ENCODE measurements around the gene ISX. TPM values are rescaled to one million over a fixed set of nuclear protein-coding genes. Genes with fewer than 3 reads are reported as not detected.

ISX gene
- total and polyA plus RNA-seq, 2 of the 13 experiments (the other 11 are each of a cell fraction or from before 2014, with no cell fraction given), result 1.4 to 1.8 TPM

DNA sequence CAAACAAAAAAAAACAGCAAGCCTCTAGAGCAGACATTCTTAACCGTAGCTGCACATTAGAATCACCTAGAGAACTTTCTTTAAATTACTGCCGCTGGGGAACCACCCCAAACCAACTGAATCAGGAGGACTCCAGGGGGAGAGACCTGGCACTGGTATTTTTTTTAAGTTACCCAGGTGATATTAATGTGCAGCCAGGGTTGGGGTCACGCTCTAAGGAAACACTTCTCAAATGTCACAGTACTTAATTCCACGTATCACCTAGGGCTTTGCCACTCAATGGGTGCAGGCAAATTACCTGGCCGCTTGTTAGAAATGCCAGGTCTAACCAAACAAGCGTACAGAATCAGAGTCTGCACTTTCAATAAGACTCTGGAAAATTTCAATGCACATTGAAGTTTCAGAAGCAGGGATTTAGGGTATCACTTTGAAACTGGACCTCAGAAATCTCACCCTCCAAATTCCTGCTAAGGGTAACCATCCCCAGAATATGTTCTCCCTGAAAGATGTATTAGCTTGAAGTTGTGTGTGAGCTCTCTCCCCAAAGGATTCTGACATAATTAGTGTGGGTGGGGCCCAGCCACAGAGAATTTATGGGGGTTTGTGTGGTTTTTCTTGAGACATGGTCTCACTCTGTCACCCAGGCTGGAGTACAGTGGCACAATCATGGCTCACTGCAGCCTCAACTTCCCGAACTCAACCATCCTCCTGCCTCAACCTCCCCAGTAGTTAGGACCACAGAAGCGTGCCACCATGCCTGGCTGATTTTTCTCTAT lies 12.7 kb upstream of the ISX start:
- no peaks in the 10 kb centered on the region for H3K4me1 ChIP-seq (ENCODE audit: insufficient read depth, low read length)
- peaks cover 2 to 7% of the 10 kb centered on the region in 2 experiments; a peak in 2 of 5 replicates for H3K27me3 ChIP-seq (ENCODE audit: control insufficient read depth in 1 of 2, insufficient read depth in 2 of 2, low read length in 2 of 2)
- H3K4me2 ChIP-seq (ENCODE audit: low read depth, low read length), result no peak overlapping the region
- no peaks in the 10 kb centered on the region for H3K79me2 ChIP-seq (ENCODE audit: insufficient read depth, low read length)
- no peak for ATAC-seq
- TF ChIP-seq, protein P1, sequence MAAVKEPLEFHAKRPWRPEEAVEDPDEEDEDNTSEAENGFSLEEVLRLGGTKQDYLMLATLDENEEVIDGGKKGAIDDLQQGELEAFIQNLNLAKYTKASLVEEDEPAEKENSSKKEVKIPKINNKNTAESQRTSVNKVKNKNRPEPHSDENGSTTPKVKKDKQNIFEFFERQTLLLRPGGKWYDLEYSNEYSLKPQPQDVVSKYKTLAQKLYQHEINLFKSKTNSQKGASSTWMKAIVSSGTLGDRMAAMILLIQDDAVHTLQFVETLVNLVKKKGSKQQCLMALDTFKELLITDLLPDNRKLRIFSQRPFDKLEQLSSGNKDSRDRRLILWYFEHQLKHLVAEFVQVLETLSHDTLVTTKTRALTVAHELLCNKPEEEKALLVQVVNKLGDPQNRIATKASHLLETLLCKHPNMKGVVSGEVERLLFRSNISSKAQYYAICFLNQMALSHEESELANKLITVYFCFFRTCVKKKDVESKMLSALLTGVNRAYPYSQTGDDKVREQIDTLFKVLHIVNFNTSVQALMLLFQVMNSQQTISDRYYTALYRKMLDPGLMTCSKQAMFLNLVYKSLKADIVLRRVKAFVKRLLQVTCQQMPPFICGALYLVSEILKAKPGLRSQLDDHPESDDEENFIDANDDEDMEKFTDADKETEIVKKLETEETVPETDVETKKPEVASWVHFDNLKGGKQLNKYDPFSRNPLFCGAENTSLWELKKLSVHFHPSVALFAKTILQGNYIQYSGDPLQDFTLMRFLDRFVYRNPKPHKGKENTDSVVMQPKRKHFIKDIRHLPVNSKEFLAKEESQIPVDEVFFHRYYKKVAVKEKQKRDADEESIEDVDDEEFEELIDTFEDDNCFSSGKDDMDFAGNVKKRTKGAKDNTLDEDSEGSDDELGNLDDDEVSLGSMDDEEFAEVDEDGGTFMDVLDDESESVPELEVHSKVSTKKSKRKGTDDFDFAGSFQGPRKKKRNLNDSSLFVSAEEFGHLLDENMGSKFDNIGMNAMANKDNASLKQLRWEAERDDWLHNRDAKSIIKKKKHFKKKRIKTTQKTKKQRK (IDR thresholded peaks at IDR 0.05; ENCODE audit: low read length), result no peak
- TF ChIP-seq ELF4 (CRISPR knock-in tag; IDR thresholded peaks at IDR 0.05; ENCODE audit: borderline replicate concordance) (no peak), SIN3B (IDR thresholded peaks at IDR 0.05; ENCODE audit: low read length) (no peak), NR2F6 (IDR thresholded peaks at IDR 0.05) (no peak), NR2F6 (CRISPR knock-in tag; IDR thresholded peaks at IDR 0.05) (no peak), ATF7 (IDR thresholded peaks at IDR 0.05) (no peak), ATF7 (CRISPR knock-in tag; IDR thresholded peaks at IDR 0.05) (no peak), ZNF850 (CRISPR knock-in tag; conservative IDR thresholded peaks at IDR 0.05) (no peak)
- TF ChIP-seq, protein P2, sequence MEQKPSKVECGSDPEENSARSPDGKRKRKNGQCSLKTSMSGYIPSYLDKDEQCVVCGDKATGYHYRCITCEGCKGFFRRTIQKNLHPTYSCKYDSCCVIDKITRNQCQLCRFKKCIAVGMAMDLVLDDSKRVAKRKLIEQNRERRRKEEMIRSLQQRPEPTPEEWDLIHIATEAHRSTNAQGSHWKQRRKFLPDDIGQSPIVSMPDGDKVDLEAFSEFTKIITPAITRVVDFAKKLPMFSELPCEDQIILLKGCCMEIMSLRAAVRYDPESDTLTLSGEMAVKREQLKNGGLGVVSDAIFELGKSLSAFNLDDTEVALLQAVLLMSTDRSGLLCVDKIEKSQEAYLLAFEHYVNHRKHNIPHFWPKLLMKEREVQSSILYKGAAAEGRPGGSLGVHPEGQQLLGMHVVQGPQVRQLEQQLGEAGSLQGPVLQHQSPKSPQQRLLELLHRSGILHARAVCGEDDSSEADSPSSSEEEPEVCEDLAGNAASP (CRISPR knock-in tag; IDR thresholded peaks at IDR 0.05; ENCODE audit: borderline replicate concordance), result no peak
- BruUV-seq (replicated peaks), result no TSS peak
- no peak for FAIRE-seq
- ChIA-PET POLR2A (no interaction called here), CTCF (ENCODE audit: low intra/inter-chr PET ratio, low total read pairs) (no interaction called here)
- no peak overlapping the region for H3K9ac ChIP-seq (ENCODE audit: insufficient read depth, low read depth, low read length)
- no peak overlapping the region for H3K27ac ChIP-seq (ENCODE audit: extremely low read length, insufficient read depth, low read length)
- H3K4me3 ChIP-seq (replicated peaks in 1 of 3; ENCODE audit: insufficient read depth in 1 of 3, low read depth in 2 of 3, low read length in 3 of 3), result no peak overlapping the region
- intact Hi-C loops (cut with micrococcal nuclease; ENCODE audit: unreplicated experiment) (no loop called here), in situ Hi-C loops (cut with HindIII; ENCODE audit: extremely low pct_ligation_motif_present, low pct_unique_long_range_greater_than_20kb) (no loop called here)
- H3K36me3 ChIP-seq (replicated peaks in 1 of 2; ENCODE audit: control insufficient read depth in 1 of 2, insufficient read depth in 2 of 2, low read length in 2 of 2), result no peaks in the 10 kb centered on the region
- 23% methylated on average over 7 of the region's 8 CpGs for WGBS (ENCODE audit: low lambda C conversion rate)
- H3K9me3 ChIP-seq (ENCODE audit: low read length), result no peaks in the 10 kb centered on the region
- DNase-seq (ENCODE audit: low spot score), result no peak
- H2AFZ ChIP-seq (ENCODE audit: low read length), result no peak overlapping the region
- H4K20me1 ChIP-seq (ENCODE audit: insufficient read depth, low read length), result no peaks in the 10 kb centered on the region
